T1000 (cell line): ENCODE measurements around the gene MAML1.
A peak's percentile ranks its signal among the peaks of the same experiment; 100 is the strongest.

Source experiments
- DNase-seq: peaks from one replicate; lab custom pipeline; 2025; ENCODE audit warnings: mixed read lengths; lab: John Stamatoyannopoulos, UW

MAML1 gene

DNA sequence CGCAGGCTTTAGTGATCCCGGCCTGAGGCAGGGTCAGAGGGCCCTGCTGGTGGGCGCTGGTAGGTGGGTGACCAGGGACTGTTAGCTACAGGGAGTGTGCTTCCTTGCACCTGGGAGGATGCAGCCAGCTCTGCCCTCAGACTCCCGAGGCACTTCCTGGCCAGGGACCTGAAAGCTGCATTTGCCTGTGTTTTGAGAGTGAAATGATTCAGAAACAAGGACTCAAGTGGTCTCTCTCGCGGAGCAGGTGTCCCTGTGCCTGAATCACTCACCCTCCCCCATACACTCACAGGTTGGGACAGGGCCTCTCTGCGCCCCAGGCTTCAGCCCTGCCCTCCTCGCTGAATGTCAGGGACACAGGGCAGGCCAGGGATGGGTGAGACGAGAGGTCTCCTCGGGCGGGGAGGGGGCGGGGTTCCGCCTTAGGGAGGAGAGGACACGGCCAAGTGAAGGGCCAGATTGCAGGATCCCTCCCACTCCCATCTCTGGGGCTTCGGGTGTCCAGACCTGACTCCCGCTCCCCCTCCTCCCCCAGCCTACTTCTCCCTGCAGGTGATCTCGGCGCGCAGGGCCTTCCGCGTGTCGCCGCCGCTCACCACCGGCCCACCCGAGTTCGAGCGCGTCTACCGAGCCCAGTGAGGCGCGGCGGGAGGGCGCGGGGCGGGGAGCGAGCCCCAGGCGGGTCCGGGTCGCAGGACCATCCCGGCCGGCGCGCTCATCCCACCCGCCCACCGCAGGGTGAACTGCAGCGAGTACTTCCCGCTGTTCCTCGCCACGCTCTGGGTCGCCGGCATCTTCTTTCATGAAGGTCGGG is 62.6 kb downstream of the MAML1 start:
- DNase-seq = no peak

DNA sequence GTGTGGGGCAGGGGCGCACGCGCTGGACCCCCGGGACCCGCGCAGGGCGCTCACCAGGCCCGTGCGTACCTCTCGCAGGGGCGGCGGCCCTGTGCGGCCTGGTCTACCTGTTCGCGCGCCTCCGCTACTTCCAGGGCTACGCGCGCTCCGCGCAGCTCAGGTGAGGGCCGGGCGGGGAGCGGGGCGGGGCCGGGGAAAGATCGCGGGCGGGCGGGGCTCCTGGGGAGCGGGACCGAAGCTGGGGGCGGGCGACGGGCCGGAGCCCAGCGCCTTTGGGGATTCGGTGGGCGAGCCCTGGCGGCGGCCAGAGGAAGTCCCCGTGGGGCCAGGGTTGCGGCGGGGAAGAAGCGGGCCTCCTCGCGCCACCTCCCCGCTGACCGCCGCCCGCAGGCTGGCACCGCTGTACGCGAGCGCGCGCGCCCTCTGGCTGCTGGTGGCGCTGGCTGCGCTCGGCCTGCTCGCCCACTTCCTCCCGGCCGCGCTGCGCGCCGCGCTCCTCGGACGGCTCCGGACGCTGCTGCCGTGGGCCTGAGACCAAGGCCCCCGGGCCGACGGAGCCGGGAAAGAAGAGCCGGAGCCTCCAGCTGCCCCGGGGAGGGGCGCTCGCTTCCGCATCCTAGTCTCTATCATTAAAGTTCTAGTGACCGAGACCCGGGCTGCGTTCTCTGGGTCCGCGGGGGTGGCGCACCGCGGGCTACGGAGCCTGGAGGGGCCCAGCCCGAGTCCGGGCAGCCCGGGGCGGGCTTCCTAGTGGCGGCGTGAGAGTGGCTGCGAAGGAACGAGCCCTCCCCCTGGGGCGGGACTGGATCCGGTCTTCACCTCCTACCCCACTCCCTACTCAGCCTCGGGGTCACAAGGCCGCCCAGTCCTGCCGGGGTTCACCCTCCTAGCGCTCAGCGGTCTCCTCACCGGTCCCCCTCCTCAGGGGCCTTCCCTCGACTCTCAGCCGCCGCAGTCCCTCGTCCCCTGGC is 63.5 kb downstream of the MAML1 start:
- peak; percentile 61 for DNase-seq

DNA sequence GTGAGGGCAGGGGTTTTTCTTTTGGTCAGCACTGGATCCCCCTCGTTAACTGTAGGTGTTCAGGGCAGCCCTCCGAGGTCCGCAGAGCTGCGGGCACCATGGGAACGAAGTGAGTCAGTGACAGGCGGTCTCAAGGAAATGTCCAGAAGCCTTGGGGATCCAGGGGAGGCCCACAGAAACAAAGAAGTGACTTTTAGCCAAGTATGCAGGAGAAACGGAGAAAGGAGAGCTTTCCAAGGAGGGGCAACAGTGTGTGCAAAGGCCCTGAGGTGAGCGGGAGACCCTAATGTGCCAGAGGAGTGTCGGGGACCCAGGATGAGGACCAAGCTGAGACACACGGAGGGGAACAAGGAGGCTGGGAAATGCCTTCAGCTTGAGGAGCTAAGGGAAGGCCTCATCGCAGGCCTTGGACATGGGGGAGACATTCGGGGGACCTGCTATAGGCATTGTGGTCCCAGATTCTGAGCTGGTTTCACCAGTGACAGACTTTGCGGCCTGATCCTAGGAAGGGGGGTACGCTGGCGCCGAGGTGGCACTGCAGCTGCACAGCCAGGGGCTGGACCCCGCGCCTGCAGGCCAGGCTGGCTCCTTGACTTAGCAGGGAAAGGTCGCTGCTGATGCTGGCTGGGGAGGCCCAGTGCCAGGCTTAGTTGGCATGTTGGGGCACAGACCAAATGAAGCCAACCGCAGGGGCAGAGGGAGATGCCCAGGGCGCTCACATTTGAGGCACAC is 64.4 kb downstream of the MAML1 start:
- no peak for DNase-seq

GRCh38 chr5:179797741-179798140 is 65.1 kb downstream of the MAML1 start:
- DNase-seq = no peak

DNA sequence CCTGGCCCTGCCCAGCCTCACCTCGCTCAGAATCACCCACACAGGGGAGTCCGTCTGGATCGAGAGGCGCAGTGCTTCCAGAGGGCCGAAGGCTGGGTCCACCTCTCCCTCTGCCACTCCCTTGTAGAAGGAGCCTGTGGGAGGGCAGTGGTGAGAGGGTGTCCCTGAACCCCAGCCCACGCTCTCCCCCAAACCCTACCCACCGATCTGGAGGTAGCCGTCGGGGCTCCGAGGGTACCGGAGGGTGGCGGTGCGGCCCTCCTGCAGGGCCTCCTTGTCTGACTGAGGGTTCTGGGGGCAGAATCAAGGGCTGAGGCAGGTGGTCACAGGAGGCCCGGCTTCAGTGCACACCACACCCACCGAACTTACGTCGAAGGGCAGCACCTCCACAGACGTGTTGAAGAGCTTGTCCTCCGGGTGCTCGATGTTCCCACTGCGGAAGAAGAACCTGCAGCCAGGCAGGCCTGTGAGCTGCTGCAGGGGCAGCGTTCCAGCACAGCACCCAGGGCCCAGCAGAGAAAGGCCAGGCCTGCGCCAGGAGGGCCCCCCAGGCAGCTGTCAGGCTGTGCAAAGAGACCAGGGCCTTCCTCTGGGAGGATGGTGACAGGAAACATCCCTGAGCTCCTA is 65.6 kb downstream of the MAML1 start:
- no peak for DNase-seq

GRCh38 chr5:179798771-179799643 is 66.4 kb downstream of the MAML1 start:
- no peak for DNase-seq

DNA sequence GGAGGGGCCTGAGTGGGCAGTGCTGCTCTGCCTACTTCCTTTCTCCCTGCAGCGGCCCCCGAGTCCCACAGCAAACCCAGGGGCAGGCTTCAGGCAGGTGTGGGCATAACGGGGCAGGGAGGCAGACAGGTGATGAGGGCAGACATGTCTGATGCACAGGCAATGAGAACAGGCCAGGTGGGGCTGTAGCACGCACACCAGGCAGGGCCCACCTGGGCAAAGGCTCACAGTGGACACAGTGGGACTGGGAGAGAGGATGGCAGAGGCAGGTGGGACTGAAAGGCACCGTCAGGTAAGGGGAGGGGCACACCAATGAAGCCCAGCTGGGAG is 67.0 kb downstream of the MAML1 start:
- no peak for DNase-seq

- DNase-seq = no peak
Measured at GRCh38 chr5:179800071-179800695, 67.6 kb downstream of the MAML1 start.

DNA sequence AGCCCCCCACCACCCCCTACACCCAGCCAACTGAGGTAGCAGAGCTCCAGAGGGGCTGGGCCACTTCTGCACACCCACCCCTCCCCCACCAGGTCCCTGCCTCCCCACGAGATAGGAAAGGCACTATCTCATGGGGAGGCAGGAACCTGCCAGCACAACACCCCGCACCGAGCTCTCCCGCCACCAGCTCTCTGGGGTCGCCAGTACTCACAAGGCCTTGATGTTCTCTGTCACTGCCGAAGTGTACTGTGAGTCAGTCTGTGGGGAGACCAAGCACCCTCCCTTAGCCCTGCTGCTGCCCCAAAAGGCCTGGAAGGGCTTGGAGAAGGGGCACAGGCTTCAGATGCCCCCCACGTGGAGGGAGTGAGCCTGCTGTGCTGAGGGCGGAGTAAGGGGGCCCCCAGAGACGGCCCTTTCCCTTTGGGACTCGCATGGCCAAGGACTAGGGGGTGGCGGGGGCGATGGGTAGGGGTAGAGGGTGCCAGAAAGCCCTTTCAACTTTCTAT is 68.1 kb downstream of the MAML1 start:
- no peak for DNase-seq

DNA sequence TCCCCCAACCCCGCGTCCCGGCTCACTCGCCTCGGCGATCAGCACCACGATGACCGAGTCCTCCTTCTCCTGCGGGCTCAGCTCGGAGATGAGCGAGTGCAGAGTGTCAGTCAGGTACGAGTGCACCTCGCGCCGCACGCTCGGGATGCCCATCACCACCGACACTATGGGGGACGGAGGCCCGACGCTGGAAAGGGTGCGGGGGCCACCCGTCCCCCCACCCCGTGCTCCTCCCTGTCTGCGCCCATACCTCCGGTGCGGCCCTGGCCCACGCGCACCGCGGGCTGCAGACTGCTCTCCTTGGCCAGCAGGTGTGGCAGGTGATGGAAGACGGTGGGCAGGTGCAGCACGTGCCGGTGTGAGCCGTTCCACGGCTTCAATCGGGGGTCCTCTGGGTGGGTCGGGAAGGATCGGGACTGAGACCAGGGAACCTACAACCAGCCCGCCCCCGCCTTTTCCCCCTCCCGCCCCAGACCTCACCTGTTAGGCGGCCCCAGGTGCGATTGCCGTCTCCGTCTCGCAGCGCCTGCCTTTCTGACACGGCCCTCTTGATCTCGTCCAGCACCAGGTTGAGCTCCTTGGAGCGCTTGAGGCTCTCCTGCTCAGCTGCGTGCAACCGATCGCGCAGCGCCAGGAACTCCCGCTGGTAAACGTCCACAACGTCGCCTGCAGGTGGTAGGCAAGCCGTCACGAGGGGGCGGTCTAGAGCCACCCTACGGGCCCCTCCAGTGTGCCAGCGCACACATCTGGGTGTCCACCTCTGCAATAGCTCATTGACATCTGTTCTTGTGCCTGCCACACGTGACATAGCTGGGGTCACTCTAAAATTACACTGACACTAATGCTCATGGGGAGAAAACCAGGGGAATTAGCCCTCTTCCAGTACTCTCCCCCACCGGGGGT is 68.9 kb downstream of the MAML1 start:
- DNase-seq = no peak

DNA sequence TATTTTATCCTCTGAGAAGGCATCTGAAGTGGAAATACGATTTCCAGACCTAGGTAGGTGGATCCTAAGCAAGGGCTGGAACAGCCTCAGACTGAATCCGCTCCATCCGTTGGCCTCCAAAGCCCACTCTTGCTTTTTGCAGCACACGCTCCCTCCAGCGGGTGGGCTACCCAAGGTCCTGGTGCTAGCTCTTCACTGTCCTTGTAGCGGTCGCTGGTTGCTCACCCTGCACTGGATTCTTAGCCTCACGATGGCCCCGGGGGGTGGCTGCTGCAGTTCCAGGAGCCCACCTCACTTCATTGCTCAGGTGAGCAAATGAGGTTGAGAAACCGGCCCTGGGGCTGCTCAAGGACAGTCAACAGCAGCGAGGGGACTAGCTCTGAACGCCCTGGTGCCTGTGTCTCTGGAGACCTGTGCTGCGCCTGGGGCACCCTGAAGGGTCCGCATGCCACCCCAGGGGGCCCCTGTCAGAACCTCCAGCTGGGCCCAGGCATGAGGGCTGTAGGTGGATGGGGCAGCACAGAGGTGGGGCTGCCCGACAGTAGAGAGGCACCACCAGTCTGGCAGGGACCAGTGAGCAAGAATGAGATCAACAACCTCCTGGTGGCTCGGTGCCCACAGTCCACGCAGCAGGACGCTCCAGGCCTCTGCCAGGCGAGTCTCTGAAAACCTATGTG is 69.7 kb downstream of the MAML1 start:
- DNase-seq = no peak

DNA sequence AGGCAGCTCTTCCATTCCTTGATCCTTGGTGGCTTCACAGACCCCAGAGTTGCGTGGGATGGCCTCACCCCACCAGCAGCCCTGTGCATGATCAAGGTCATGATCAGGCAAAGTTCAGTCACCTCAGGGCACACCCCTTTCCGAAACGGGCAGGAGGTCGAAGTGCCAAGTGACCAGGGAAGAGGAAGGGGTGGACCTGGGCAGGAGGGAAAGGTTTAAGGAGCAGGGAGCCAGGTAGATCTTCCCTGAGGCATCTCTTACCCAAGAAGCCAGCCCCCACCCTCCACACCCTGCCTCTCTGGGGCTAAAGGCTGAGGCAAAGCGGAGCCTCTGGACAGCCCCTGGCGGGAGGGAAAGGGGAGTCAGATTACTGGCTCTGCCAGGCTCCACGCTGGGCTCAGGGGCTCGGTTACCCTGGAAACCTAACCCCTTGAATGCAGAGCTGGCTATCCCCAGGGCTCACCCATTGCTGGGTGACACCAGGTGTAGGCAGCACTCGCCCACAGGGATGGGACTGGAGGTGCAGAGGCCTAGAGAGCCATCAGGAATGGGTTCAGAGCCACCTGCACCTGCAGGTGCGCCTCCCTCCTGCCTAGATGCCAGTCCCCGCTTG is 70.4 kb downstream of the MAML1 start:
- DNase-seq = no peak

DNA sequence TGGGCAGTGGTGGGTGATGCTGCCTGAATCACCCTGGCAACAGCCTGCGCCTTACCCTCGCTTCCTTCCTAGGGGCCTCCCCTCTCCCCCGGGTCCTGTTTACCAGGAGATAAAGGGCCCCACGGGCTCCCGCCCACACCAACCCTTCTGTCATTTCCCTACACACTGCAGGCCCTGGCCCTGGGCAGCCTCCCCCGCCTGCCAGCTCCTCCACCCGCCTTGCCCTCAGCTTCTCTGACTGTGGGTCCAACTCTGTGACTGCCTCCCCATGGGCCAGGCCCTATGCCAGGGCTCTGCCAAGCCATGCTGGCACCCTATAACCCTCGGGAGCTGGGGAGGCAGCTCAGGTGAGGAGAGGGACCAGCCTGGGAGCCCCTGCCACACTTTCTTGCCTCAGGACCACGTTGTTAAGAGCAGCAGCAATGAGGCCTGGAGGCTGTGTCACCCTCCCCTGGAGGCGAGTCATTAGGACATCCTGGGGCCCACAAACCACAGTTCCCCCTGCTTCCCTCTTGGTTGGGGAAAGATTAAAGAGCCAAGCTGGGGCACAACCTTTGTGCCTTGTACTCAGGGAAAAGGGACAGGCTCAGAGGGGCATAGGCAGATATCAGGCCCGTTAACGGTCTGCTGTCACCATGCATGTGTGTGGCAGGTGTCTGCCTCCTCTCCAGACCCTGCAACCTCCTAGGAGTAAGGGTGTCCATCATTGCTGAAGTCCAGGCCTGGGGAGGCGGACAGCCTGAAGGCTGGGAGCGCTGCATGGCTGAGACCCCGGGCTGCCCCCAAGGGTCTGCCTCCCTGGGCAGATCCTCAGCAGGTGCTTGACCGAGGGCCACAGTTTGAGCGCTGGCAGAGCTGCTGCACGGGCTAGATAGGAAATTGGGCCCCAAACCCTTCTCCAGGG is 71.3 kb downstream of the MAML1 start:
- DNase-seq = no peak

DNA sequence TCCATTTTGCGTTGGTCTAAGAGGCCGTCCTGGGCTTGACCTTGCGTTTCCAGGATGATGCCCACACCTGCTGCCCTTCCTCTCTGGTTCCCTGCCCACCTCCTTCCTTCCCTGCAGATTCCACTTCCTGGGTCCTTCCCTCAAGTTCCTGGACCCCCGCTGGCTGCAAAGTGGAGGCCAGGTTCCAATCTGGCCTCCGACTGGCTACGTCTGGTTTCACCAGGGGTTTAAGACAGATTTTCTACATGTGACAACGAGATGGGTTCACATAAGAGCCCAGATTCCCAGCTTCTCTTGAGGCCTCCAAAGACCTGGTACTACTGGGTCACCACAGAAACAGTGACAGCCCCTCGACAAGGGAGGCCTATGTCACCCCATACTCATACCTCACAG is 71.9 kb downstream of the MAML1 start:
- DNase-seq = no peak

DNA sequence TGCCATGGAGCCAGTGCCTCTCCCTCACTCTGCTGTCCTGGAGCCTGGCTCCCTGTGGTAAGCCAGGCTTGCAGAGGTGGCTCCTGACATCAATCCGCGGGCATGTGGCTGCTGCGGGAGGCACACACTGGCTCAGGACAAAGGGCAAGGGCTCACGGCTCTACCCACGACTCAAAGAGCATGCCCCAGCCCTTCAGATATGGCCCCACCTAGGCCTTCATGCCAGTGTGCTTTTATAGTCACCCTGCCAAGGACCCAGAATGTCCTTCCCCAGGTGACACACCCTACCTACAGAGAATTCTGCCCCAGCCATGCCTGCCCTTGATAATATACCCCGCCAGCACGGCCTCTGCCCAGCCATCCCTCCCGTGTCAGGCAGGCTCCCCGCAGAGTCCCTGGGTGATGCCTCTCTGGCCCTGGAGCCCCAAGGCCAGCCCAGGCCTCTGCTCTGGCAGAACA is 72.5 kb downstream of the MAML1 start:
- DNase-seq = no peak

- DNase-seq = no peak
Measured at GRCh38 chr5:179805529-179806249, 73.1 kb downstream of the MAML1 start.
